NB4 (cell line): ENCODE data around the gene FAM184B.

Experiments used
- CTCF ChIP-seq: IDR thresholded peaks from one replicate; pipeline ENCODE4 v1.5.1; 2012; ENCODE audit warnings: low read depth, low read length
- MAX ChIP-seq: IDR thresholded peaks from 2 replicates; pipeline ENCODE4 v1.6.1; 2011; ENCODE audit warnings: low read depth, low read length
- POLR2A ChIP-seq: IDR thresholded peaks from 2 replicates; pipeline ENCODE4 v1.6.1; 2011; ENCODE audit warnings: mild to moderate bottlenecking; ENCODE audit not compliant: insufficient read length; ENCODE audit errors: extremely low read depth

- no peak for TF ChIP-seq MAX
- TF ChIP-seq CTCF, result no peak
- no peak for TF ChIP-seq POLR2A
These were observed 17.5 kb downstream of the FAM184B start for GRCh38 chr4:17763931-17764330.
